HCT116 (cell line): ENCODE data around the gene SRI. TPM values are rescaled to one million over a fixed set of nuclear protein-coding genes. Genes with fewer than 3 reads are reported as not detected.
A peak's percentile ranks its signal among the peaks of the same experiment; 100 is the strongest.

Experiments
- ATAC-seq: fragments of 200-7000 bp; cut with Tn5 transposase; 2 replicates; pipeline ENCODE4 v1.9.1; 2020; ENCODE audit warnings: mild to moderate bottlenecking, moderate library complexity
- BruUV-seq: library from RNA; stranded (reverse); fragments of 400-500 nt; replicated peaks from 2 replicates; lab custom pipeline; 2021; lab: Mats Ljungman, UMichigan
- CTCF ChIA-PET: fragments of 300-600 bp; sonication (Branson Sonifier 250); formaldehyde crosslinking; loops from one replicate; lab custom pipeline; 2021; ENCODE audit warnings: antibody characterized with exemption; lab: Charles Lee
- POLR2A ChIA-PET: fragments of 300-600, 350-600 bp; sonication (Branson Sonifier 250); formaldehyde crosslinking; loops from one replicate; lab custom pipeline; 2021; ENCODE audit warnings: antibody characterized with exemption; lab: Charles Lee
- RAD21 ChIA-PET, 2 experiments: fragments of 300-600 bp; sonication (Branson Sonifier 250); formaldehyde crosslinking; loops; one replicate each; lab custom pipeline; 2023; ENCODE audit warnings: low total read pairs in 2 of 2; ENCODE audit not compliant: uncharacterized antibody in 2 of 2, unreplicated experiment in 2 of 2, low non-redundant PET in 1 of 2; lab: Charles Lee
- DNase-seq: peaks from one replicate; pipeline ENCODE4 v3.0.0-alpha.2; 2010; ENCODE audit warnings: low read depth, low spot score
- H2AFZ ChIP-seq: fragments of 200-600 bp; shearing (Covaris generic), sonication (generic); 2 replicates; pipeline ENCODE4 v1.6.1; 2017; ENCODE audit warnings: low read depth, mixed run types, mixed read lengths, antibody characterized with exemption, low read length; ENCODE audit not compliant: poor library complexity, severe bottlenecking
- H3K27ac ChIP-seq: 2 replicates; pipeline ENCODE4 v1.5.1; 2012; ENCODE audit warnings: low read depth, low read length
- H3K27me3 ChIP-seq: fragments of 200-600 bp; sonication (generic); 2 replicates; pipeline ENCODE4 v1.6.1; 2016; ENCODE audit warnings: mixed run types, low read length, mixed read lengths; ENCODE audit not compliant: insufficient read depth
- H3K36me3 ChIP-seq, 2 experiments: fragments of 200-500 bp in 1 of 2; fragments of 200-600 bp in 1 of 2; sonication (Bioruptor generic) in 1 of 2; sonication (generic) in 1 of 2; 2 replicates each; pipeline versions ENCODE4 v1.5.1 to v1.6.1; 2014 to 2016; ENCODE audit warnings: low read length in 2 of 2, inconsistent platforms in 1 of 2, mixed read lengths in 1 of 2, mixed run types in 1 of 2; ENCODE audit not compliant: insufficient read depth in 2 of 2, control insufficient read depth in 1 of 2
- H3K4me1 ChIP-seq, 2 experiments: fragments of 200-600 bp in 1 of 2; sonication (generic) in 1 of 2; 2 replicates each; pipeline versions ENCODE4 v1.5.1 to v1.6.1; 2012 to 2017; ENCODE audit warnings: low read length in 2 of 2, inconsistent platforms in 1 of 2, mild to moderate bottlenecking in 1 of 2, mixed read lengths in 1 of 2, mixed run types in 1 of 2, moderate library complexity in 1 of 2; ENCODE audit not compliant: insufficient read depth in 2 of 2, control insufficient read depth in 1 of 2
- H3K4me2 ChIP-seq: fragments of 200-600 bp; sonication (generic); 2 replicates; pipeline ENCODE4 v1.6.1; 2017; ENCODE audit warnings: mixed run types, low read length, mixed read lengths
- H3K4me3 ChIP-seq, 2 experiments: fragments of 200-600 bp in 1 of 2; sonication (generic) in 1 of 2; replicated peaks in 1 of 2; 2 replicates each; pipeline ENCODE4 v1.5.1; 2011 to 2016; ENCODE audit warnings: low read length in 2 of 2, control low read depth in 1 of 2, low read depth in 1 of 2, mild to moderate bottlenecking in 1 of 2, mixed read lengths in 1 of 2, mixed run types in 1 of 2
- H3K79me2 ChIP-seq: fragments of 200-600 bp; sonication (generic); 2 replicates; pipeline ENCODE4 v1.6.1; 2017; ENCODE audit warnings: mild to moderate bottlenecking, mixed run types, low read length, moderate library complexity, mixed read lengths; ENCODE audit not compliant: insufficient read depth
- H3K9ac ChIP-seq: fragments of 200-600 bp; sonication (generic); 2 replicates; pipeline ENCODE4 v1.6.1; 2016; ENCODE audit warnings: low read length, mixed read lengths
- H3K9me2 ChIP-seq: fragments of 200-600 bp; sonication (generic), shearing (Covaris generic); 2 replicates; pipeline ENCODE4 v1.6.1; 2017; ENCODE audit warnings: mixed run types, mild to moderate bottlenecking, moderate library complexity; ENCODE audit not compliant: insufficient read depth
- H3K9me3 ChIP-seq, 2 experiments: fragments of 200-500 bp in 1 of 2; fragments of 200-600 bp in 1 of 2; sonication (Bioruptor generic) in 1 of 2; sonication (generic) in 1 of 2; 2 replicates each; pipeline ENCODE4 v1.6.1; 2014 to 2017; ENCODE audit warnings: low read length in 2 of 2, mixed read lengths in 2 of 2, inconsistent platforms in 1 of 2, low read depth in 1 of 2, mild to moderate bottlenecking in 1 of 2, mixed run types in 1 of 2, moderate library complexity in 1 of 2; ENCODE audit not compliant: control insufficient read depth in 1 of 2, insufficient read depth in 1 of 2
- H4K20me1 ChIP-seq: fragments of 200-600 bp; sonication (generic), shearing (Covaris generic); 2 replicates; pipeline ENCODE4 v1.6.1; 2017; ENCODE audit warnings: mixed run types, mild to moderate bottlenecking, moderate library complexity; ENCODE audit not compliant: insufficient read depth
- CEBPB ChIP-seq: IDR thresholded peaks from 2 replicates; pipeline ENCODE4 v1.6.1; 2012; ENCODE audit warnings: low read depth
- EZH2 ChIP-seq: fragments of 200-600 bp; sonication (generic); IDR thresholded peaks from 2 replicates; pipeline ENCODE4 v1.6.1; 2017; ENCODE audit warnings: antibody characterized with exemption, mixed run types
- EZH2phosphoT487 ChIP-seq: fragments of 200-600 bp; IDR thresholded peaks from 2 replicates; pipeline ENCODE4 v1.6.1; 2018; ENCODE audit warnings: antibody characterized with exemption, borderline replicate concordance
- FOSL1 ChIP-seq: IDR thresholded peaks from 2 replicates; pipeline ENCODE4 v1.6.1; 2012; ENCODE audit warnings: low read depth
- JUND ChIP-seq: IDR thresholded peaks from 2 replicates; pipeline ENCODE4 v1.6.1; 2012
- RAD21 ChIP-seq: IDR thresholded peaks from 2 replicates; pipeline ENCODE4 v1.6.1; 2012; ENCODE audit warnings: low read depth, mild to moderate bottlenecking
- SIN3A ChIP-seq: IDR thresholded peaks from 2 replicates; pipeline ENCODE4 v1.6.1; 2012; ENCODE audit warnings: low read depth
- SP1 ChIP-seq: IDR thresholded peaks from 2 replicates; pipeline ENCODE4 v1.6.1; 2012; ENCODE audit warnings: low read depth
- TCF7L2 ChIP-seq: IDR thresholded peaks from 2 replicates; pipeline ENCODE4 v1.7.0; 2011; ENCODE audit warnings: borderline replicate concordance, inconsistent platforms; ENCODE audit not compliant: insufficient read depth, insufficient read length; ENCODE audit errors: extremely low read depth
- YY1 ChIP-seq: IDR thresholded peaks from 2 replicates; pipeline ENCODE4 v1.6.1; 2011; ENCODE audit warnings: low read length, low read depth, moderate library complexity, mild to moderate bottlenecking; ENCODE audit not compliant: insufficient replicate concordance; ENCODE audit errors: extremely low read depth
- intact Hi-C: fragments of 100-400 bp; cut with micrococcal nuclease; formaldehyde crosslinking; loops from 2 replicates; pipeline ENCODE4 v1.10.0; 2022
- total RNA-seq: library from RNA; stranded (reverse); gene quantifications from one replicate; pipeline ENCODE4 v1.2.1, GENCODE V29; 2021; ENCODE audit not compliant: unreplicated experiment
- TF ChIP-seq, protein P1 (sequence below): IDR thresholded peaks from 2 replicates; pipeline ENCODE4 v1.6.1; 2011; ENCODE audit warnings: mild to moderate bottlenecking, low read length, moderate library complexity; ENCODE audit not compliant: insufficient replicate concordance; ENCODE audit errors: extremely low read depth
- TF ChIP-seq, protein P2 (sequence below): IDR thresholded peaks from 2 replicates; pipeline ENCODE4 v1.6.1; 2012; ENCODE audit warnings: low read depth

SRI gene
- total RNA-seq, 1 experiment from 2014 or later, result 114 TPM

DNA sequence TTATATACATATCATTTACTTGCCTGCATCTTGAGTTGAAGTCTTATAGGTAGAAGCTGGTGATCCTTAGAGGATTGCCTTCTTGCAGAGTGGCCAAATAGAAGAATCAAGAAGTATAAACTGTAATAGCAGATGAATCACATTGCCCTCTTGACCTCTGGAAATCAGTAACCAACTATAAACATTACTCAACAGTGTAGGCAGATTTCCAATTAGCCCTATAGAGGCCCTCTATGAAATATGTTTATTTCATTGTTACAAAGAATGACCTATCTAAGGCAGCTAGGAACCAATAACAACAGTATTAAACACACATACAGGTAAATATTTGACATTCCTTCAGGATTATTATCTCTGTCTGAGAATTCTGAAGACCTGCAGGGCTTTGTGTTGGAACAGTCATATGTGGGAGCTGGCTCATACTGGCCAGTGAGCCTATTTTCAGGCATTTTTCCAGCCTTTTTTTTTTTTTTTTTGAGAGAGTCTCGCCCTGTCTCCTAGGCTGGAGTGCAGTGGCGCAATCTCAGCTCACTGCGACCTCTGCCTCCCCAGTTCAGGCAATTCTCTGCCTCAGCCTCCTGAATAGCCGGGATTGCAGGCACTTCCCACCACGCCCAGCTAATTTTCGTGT is 7.2 kb upstream of the SRI start:
- ChIA-PET POLR2A (no interaction called here), CTCF (interaction anchor here (1.0 to 1.2 kb wide), 2 partner anchors 16 to 118 kb away, joined by 3 to 5 read pairs; no protein-coding TSS in a partner anchor)
- intact Hi-C loops, result no loop called here
- no peaks in the 10 kb centered on the region for H3K9me3 ChIP-seq
- no TSS peak for BruUV-seq
- peak overlapping the region; percentile 60 for H3K4me2 ChIP-seq
- no peaks in the 10 kb centered on the region for H3K27me3 ChIP-seq
- ATAC-seq, result peak; percentile 83
- H3K27ac ChIP-seq, result peak overlapping the region; percentile 36; the same call in 1 of the 2 replicates
- no peak overlapping the region for H2AFZ ChIP-seq
- H3K9me2 ChIP-seq, result no peaks in the 10 kb centered on the region
- peak overlapping the region in 1 of 2 experiments; percentile 22; a peak in 2 of 4 replicates for H3K4me3 ChIP-seq
- no peaks in the 10 kb centered on the region for H3K36me3 ChIP-seq
- H4K20me1 ChIP-seq, result no peaks in the 10 kb centered on the region
- no peaks in the 10 kb centered on the region for H3K79me2 ChIP-seq
- TF ChIP-seq EZH2phosphoT487 (no peak), SP1 (peak; percentile 61), JUND (peak; percentile 55), SIN3A (0 out of 2 replicates have a peak, but pooled peaks have one; percentile 25), EZH2 (no peak), RAD21 (0 out of 2 replicates have a peak, but pooled peaks have one; percentile 15), FOSL1 (peak; percentile 49), CEBPB (peak; percentile 82)
- TF ChIP-seq, all 23 proteins: peak for 6
- Histone ChIP-seq H3K9ac (0 out of 2 replicates have a peak overlapping the region, but pooled peaks have one; percentile 0), H3K4me1 (peaks cover 17 to 37% of the 10 kb centered on the region in 2 experiments)
- peak; percentile 68 for DNase-seq
- RAD21 ChIA-PET, result no interaction called here

DNA sequence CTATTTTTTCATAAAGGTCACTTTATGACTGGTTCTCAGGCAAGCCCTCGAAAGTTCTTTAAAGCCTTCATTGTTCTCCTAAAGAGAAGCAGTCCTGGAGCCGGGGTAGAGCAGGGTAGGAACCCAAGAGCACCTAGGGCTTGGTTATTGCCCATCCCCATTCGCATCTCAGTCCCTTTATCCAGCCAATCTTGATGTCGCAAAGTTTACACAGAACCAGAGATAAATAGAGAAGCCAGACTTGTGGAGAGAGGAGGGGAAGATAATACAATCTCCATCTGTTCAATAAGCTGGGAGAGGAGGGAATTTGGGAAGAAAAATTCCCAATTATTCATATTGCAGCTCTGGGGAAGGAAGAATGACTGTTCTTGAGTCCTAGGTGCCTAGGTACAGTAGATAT is 6.4 kb upstream of the SRI start:
- H3K36me3 ChIP-seq, result no peaks in the 10 kb centered on the region
- POLR2A ChIA-PET, result no interaction called here
- H4K20me1 ChIP-seq, result no peaks in the 10 kb centered on the region
- H2AFZ ChIP-seq, result no peak overlapping the region
- no peak overlapping the region for H3K4me3 ChIP-seq
- DNase-seq (no peak), ATAC-seq (no peak)
- H3K4me2 ChIP-seq, result peak overlapping the region; percentile 60; the same call in 1 of the 2 replicates
- peaks cover 17 to 38% of the 10 kb centered on the region in 2 experiments for H3K4me1 ChIP-seq
- no peaks in the 10 kb centered on the region for H3K9me2 ChIP-seq
- no peaks in the 10 kb centered on the region for H3K79me2 ChIP-seq
- no peaks in the 10 kb centered on the region for H3K27me3 ChIP-seq
- no peak overlapping the region for H3K9ac ChIP-seq
- CTCF ChIA-PET, result no interaction called here
- RAD21 ChIA-PET, result no interaction called here
- intact Hi-C loops, result no loop called here
- H3K27ac ChIP-seq, result no peak overlapping the region
- no peaks in the 10 kb centered on the region for H3K9me3 ChIP-seq
- no TSS peak for BruUV-seq
- TF ChIP-seq YY1 (no peak), FOSL1 (no peak), SIN3A (no peak), CEBPB (no peak), TCF7L2 (no peak)
- TF ChIP-seq, protein P1, sequence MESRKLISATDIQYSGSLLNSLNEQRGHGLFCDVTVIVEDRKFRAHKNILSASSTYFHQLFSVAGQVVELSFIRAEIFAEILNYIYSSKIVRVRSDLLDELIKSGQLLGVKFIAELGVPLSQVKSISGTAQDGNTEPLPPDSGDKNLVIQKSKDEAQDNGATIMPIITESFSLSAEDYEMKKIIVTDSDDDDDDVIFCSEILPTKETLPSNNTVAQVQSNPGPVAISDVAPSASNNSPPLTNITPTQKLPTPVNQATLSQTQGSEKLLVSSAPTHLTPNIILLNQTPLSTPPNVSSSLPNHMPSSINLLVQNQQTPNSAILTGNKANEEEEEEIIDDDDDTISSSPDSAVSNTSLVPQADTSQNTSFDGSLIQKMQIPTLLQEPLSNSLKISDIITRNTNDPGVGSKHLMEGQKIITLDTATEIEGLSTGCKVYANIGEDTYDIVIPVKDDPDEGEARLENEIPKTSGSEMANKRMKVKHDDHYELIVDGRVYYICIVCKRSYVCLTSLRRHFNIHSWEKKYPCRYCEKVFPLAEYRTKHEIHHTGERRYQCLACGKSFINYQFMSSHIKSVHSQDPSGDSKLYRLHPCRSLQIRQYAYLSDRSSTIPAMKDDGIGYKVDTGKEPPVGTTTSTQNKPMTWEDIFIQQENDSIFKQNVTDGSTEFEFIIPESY, result no peak
- TF ChIP-seq, protein P2, sequence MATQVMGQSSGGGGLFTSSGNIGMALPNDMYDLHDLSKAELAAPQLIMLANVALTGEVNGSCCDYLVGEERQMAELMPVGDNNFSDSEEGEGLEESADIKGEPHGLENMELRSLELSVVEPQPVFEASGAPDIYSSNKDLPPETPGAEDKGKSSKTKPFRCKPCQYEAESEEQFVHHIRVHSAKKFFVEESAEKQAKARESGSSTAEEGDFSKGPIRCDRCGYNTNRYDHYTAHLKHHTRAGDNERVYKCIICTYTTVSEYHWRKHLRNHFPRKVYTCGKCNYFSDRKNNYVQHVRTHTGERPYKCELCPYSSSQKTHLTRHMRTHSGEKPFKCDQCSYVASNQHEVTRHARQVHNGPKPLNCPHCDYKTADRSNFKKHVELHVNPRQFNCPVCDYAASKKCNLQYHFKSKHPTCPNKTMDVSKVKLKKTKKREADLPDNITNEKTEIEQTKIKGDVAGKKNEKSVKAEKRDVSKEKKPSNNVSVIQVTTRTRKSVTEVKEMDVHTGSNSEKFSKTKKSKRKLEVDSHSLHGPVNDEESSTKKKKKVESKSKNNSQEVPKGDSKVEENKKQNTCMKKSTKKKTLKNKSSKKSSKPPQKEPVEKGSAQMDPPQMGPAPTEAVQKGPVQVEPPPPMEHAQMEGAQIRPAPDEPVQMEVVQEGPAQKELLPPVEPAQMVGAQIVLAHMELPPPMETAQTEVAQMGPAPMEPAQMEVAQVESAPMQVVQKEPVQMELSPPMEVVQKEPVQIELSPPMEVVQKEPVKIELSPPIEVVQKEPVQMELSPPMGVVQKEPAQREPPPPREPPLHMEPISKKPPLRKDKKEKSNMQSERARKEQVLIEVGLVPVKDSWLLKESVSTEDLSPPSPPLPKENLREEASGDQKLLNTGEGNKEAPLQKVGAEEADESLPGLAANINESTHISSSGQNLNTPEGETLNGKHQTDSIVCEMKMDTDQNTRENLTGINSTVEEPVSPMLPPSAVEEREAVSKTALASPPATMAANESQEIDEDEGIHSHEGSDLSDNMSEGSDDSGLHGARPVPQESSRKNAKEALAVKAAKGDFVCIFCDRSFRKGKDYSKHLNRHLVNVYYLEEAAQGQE, result no peak
